Urothelium cell line (cell line): Measurements from ENCODE around the gene SPECC1.
A peak's percentile ranks its signal among the peaks of the same experiment; 100 is the strongest.

ENCODE experiments used
- DNase-seq: peaks from one replicate; pipeline ENCODE4 v3.0.0; 2011; ENCODE audit warnings: low spot score, mixed read lengths
- FAIRE-seq: peaks from 2 replicates; lab custom pipeline; 2011; peaks lifted over from hg19 to GRCh38; lab: Jason Lieb, UNC

The SPECC1 gene

GRCh38 chr17:20121359-20122253 lies 112.4 kb downstream of the SPECC1 start:
- FAIRE-seq = no peak
- DNase-seq = peak; percentile 72

- no peak for FAIRE-seq
- DNase-seq = no peak
Observed at GRCh38 chr17:20122254-20122879, 113.2 kb downstream of the SPECC1 start.

DNA sequence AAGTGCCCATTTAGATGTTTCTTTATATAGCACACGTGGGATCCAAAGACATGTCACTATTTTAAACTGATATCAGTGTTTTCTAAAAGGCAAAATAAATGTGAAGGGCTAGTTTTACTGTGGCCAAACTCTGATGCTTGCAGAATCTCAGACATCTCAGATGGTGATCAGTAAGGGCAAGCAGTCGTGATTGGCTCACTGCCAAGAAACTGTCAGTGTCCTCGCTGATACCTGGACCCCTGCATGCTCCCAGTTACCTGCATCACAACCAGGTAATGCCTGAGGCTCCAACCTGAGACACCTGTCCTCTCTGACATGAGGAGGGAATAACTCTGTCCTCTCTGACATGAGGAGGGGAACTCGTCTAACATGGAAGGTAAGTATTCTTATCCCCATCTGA lies 114.0 kb downstream of the SPECC1 start:
- DNase-seq = no peak
- no peak for FAIRE-seq

GRCh38 chr17:20125724-20126123 lies 116.6 kb downstream of the SPECC1 start:
- FAIRE-seq (no peak), DNase-seq (no peak)

DNA sequence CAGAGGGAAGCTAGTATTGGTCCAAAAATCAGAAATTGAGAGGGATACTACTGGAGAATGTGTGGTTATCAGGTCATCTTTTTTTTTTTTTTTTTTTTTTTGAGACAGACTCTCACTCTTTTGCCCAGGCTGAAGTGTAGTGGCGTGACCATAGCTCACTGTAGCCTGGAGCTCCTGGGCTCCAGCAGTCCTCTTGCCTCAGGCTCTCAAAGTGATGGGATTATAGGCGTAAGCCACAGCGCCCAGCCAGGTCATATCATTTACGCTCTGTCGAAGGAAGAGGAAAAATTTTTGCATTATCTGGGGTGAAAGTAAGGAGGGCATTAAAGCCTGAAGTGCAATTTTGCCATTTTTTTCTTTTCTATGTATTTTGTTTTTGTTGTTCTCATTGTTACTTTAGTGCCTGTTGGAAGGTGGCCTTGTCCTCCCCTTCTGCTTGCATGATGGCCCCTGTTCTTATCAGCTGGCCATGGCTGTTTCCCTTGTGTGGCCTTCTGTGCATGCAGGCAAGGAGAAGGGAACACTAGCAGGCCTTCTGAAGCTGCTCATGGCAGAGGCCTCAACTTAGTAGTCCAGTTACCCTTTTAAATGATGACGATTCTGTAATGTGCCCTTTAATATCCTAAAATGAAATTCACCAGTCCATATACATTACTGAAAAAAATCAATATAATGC lies 118.3 kb downstream of the SPECC1 start:
- DNase-seq = no peak
- no peak for FAIRE-seq

GRCh38 chr17:20128036-20128667 lies 119.0 kb downstream of the SPECC1 start:
- DNase-seq (no peak), FAIRE-seq (no peak)

DNA sequence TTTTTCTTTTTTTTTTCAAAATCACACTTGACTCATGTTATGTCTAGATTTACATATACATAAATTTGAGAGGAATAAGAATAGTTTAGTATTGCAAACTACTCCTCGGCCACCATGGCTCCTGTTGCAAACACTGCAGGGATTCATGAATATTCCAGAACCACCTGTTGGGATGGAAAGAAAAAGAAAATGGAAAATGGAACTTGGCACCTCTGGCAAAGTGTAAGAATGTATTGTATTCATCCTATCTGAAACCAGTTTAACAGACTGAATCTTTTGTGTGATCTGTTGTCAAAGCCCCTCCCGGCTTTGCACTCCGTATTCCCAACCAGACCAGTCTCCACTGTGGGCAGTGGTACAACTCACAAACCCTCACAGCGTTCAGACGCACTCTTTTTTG lies 124.4 kb downstream of the SPECC1 start:
- FAIRE-seq = no peak
- no peak for DNase-seq

- FAIRE-seq (no peak), DNase-seq (no peak)
Observed at GRCh38 chr17:20141198-20141972, 132.2 kb downstream of the SPECC1 start.

- no peak for DNase-seq
- FAIRE-seq = no peak
Observed at GRCh38 chr17:20142268-20142667, 133.1 kb downstream of the SPECC1 start.

DNA sequence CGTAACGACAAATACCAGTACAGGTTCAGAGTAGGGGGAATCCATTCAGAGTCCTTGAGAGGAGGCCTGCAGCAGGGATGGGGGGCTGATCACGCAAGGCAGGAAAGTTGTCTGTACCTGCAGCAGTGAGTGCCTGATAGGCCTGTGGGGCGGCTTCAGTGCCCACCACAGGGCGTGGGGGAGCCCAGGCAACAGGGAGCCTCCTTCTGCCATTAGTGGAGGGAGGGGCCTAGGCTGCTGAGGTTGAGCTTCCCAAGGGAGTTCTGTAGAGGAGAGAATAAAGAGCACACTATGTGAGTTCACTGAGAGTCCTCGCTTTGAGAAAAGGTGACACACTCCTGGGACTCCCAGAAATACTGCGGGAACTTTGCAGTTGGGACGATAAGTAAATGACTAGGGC lies 134.6 kb downstream of the SPECC1 start:
- DNase-seq = no peak
- FAIRE-seq = no peak

DNA sequence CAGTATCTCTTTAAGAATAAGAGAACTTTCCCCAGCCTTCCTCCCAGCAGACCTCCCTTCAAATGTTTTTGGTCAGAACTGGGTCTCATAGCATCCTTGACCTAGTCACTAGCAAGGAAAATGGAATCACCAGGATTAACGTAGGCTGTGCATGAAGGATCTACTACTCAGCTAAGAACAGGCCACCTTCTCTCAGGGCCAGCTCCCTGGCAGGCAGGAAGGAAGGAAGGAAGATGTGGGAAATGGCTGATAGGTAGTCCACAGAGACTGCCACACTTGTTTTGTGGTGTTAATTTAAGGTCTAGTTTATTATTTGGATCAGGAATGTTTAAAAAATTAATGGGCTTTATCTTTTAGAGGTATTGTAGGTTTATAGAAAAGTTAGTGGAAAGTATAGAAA lies 136.4 kb downstream of the SPECC1 start:
- no peak for FAIRE-seq
- DNase-seq = no peak

- FAIRE-seq (no peak), DNase-seq (no peak)
Observed at GRCh38 chr17:20149251-20149650, 140.1 kb downstream of the SPECC1 start.

DNA sequence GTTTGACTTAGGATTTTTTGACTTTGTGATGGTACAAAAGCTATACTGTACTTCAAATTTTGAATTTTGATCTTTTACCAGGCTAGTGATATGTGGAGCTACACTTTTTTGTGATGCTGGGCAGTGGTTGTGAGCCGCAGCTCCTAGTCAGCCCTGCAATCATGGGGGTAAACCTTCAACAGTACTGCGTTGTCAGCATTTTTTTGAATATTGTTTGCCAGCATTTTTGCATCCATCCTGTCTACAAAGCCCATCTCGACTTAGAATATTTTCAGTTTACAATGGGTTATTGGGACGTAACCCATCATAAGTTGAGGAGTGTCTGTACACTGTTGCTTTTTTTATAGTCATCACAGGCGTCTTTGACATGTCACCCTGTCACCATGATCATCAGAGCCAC lies 142.0 kb downstream of the SPECC1 start:
- DNase-seq (no peak), FAIRE-seq (no peak)

- DNase-seq = no peak
- FAIRE-seq = no peak
Observed at GRCh38 chr17:20153231-20153630, 144.1 kb downstream of the SPECC1 start.

GRCh38 chr17:20154286-20155000 lies 145.3 kb downstream of the SPECC1 start:
- DNase-seq (no peak), FAIRE-seq (no peak)

DNA sequence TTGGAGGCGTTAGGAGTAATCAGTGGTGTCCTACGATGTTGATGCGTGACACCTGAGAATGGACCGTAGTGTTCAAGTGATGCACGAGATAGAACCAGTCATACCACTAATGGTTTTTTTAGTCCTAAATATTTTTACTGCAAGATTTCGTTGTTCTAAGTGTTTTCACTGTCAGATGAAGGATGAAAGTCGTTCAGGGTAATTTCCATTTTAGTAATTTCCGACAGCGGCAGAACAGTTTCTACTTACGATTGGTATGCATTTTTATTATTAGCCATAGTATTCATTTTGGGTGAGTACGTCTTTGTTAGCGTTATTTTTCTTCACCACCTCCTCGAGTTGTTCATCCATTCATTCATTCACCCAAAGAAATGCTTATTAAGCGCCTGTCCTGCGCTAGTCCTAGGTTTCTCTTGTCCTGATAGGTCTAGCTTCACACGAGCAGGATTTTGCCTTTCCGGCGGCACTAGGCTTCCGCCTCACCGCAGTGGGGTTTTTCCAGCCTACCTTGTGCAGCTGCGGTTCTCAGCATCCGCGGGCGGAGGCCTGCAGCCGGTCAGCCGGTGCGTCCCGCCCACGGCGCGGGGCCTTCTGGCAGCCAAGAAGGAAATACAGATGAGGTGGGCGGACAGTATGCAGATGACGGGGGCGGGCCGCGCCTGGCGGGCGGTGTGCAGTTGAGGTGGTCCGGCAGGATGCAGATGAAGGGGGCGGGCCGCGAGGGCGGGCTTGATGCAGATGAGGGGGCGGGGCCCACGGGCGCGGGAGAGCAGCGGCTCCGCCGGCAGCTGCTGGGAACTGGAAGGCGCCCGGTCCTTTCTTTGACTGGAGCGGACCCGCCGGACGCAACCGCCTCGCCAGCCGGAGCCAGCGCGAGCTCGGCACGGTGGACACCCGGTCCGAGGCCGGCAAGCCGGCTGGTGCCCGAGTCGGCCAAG lies 146.4 kb downstream of the SPECC1 start:
- peak; percentile 96 for FAIRE-seq
- peak; percentile 96 for DNase-seq

GRCh38 chr17:20156196-20157000 lies 147.2 kb downstream of the SPECC1 start:
- no peak for FAIRE-seq

GRCh38 chr17:20157001-20157310 lies 147.8 kb downstream of the SPECC1 start:
- no peak for DNase-seq
- FAIRE-seq = no peak

More at GRCh38 chr17:20156196-20157000, 147.2 kb downstream of the SPECC1 start:
- DNase-seq = peak; percentile 53
